ENCODE data around the gene ADAD2. TPM values are rescaled to one million over a fixed set of nuclear protein-coding genes. Genes with fewer than 3 reads are reported as not detected.

ADAD2 gene
- total RNA-seq, 3 donors from 2014 or later (not counting 1 experiment from before 2014, with no cell fraction given), result not detected

DNA sequence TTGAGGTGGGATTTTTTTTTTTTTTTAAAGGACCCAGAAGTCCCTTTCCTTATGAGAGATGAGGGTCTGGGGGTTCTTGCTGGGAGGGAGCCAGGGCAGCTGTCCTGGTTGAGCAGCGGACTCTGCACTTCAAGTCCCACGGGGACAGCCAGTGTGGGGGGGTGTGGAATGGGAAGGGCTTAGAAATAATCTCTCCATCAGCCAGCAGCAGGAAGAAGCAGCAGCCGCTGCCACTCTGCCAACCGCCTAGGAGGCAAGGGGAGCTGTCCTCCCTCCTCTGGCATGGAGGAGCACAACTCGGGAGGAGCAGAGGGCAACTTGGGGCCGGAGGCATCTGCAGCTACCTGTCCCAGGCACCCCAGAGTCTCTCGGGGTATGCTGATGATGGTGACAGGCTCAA is 49.0 kb downstream of the ADAD2 start, which contains the start of gene KCNG4:
KCNG4 (minus strand) TSS at position 104 of the 400 bp plus-strand sequence. CDS start 2,527 bp downstream, outside the sequence.
- H3K36me3 ChIP-seq (ENCODE audit: control insufficient read depth, insufficient read depth, low read length), result no peaks in the 10 kb centered on the region
- H3K27ac ChIP-seq (ENCODE audit: low read length), result no peak within 1 kb of the TSS
- 29% methylated on average over 7 of the region's 7 CpGs for WGBS (ENCODE audit: insufficient coverage)
- intact Hi-C loops (cut with micrococcal nuclease), result no loop called here
- no peaks in the 10 kb centered on the region for H3K4me1 ChIP-seq (ENCODE audit: control insufficient read depth, insufficient read depth, low read length)
- DNase-seq, result no peak
- H3K36me3 Mint-ChIP-seq, result no peaks in the 10 kb centered on the region
- H3K27ac Mint-ChIP-seq, result no peak within 1 kb of the TSS
- ATAC-seq, result no peak
- TF ChIP-seq, protein P1, sequence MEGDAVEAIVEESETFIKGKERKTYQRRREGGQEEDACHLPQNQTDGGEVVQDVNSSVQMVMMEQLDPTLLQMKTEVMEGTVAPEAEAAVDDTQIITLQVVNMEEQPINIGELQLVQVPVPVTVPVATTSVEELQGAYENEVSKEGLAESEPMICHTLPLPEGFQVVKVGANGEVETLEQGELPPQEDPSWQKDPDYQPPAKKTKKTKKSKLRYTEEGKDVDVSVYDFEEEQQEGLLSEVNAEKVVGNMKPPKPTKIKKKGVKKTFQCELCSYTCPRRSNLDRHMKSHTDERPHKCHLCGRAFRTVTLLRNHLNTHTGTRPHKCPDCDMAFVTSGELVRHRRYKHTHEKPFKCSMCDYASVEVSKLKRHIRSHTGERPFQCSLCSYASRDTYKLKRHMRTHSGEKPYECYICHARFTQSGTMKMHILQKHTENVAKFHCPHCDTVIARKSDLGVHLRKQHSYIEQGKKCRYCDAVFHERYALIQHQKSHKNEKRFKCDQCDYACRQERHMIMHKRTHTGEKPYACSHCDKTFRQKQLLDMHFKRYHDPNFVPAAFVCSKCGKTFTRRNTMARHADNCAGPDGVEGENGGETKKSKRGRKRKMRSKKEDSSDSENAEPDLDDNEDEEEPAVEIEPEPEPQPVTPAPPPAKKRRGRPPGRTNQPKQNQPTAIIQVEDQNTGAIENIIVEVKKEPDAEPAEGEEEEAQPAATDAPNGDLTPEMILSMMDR (IDR thresholded peaks at IDR 0.05), result no peak
- no peaks in the 10 kb centered on the region for H3K4me1 Mint-ChIP-seq
- H3K4me3 Mint-ChIP-seq, result no peak within 1 kb of the TSS
- H3K9me3 ChIP-seq (ENCODE audit: control insufficient read depth, insufficient read depth, low read length), result no peaks in the 10 kb centered on the region
- H3K27me3 Mint-ChIP-seq (ENCODE audit: low read depth in 2 of 2), result peaks cover 16 to 17% of the 10 kb centered on the region in 2 donors
- H3K4me3 ChIP-seq (ENCODE audit: low read length), result no peak within 1 kb of the TSS
- no peaks in the 10 kb centered on the region for H3K9me3 Mint-ChIP-seq
- no peaks in the 10 kb centered on the region for H3K27me3 ChIP-seq (ENCODE audit: control insufficient read depth, insufficient read depth, low read length)

DNA sequence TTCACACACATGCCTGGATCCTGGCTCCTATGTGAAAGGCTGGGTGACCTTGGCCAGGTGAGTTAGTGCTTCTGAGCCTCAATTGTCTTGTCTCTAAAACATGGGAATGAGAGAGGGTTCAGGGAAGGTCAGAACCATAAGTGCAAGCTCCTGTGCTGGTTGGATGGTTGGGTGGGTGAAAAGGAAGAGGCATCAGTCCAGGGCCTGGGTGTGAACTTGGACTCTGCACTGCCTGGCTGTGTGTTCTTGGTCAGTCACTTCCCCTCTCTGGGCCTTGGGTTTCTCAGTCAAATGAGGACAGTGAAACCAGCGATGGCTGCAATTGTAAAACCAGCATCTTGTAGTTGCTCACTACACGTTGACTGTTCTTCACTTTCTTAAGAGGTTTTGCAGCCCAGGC is 49.5 kb downstream of the ADAD2 start:
- no peak for DNase-seq
- Mint-ChIP-seq H3K36me3 (no peaks in the 10 kb centered on the region), H3K4me1 (no peaks in the 10 kb centered on the region), H3K9me3 (no peaks in the 10 kb centered on the region), H3K4me3 (no peak overlapping the region), H3K27me3 (ENCODE audit: low read depth in 2 of 2) (peaks cover 20 to 21% of the 10 kb centered on the region in 2 donors), H3K27ac (no peak overlapping the region)
- H3K4me3 ChIP-seq (ENCODE audit: low read length), result no peak overlapping the region
- H3K27me3 ChIP-seq (ENCODE audit: control insufficient read depth, insufficient read depth, low read length), result no peaks in the 10 kb centered on the region
- TF ChIP-seq, protein P1 (IDR thresholded peaks at IDR 0.05), result no peak
- ATAC-seq, result no peak
- no peaks in the 10 kb centered on the region for H3K9me3 ChIP-seq (ENCODE audit: control insufficient read depth, insufficient read depth, low read length)
- intact Hi-C loops (cut with micrococcal nuclease), result no loop called here
- H3K36me3 ChIP-seq (ENCODE audit: control insufficient read depth, insufficient read depth, low read length), result no peaks in the 10 kb centered on the region
- 86% methylated on average over 2 of the region's 2 CpGs for WGBS (ENCODE audit: insufficient coverage)
- H3K27ac ChIP-seq (ENCODE audit: low read length), result no peak overlapping the region
- no peaks in the 10 kb centered on the region for H3K4me1 ChIP-seq (ENCODE audit: control insufficient read depth, insufficient read depth, low read length)

DNA sequence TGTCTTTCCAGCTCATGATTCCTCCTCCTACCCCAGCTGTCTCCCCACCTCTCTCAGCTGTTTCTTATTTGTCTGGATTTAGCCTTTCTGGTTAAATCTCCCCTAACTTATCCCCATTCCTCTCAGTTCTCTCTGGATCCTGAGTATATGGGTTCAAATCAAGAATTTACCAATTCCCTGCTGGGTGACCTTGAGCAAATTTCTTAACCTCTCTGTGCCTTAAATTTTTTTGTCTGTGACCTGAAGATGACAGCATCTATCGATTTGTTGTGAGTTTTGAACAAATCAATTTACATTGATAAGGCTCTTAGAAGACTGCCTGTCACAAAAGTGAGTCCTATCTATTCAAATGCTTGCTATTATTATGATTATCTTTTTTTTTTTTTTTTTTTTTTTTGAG is 50.8 kb downstream of the ADAD2 start:
- intact Hi-C loops (cut with micrococcal nuclease), result no loop called here
- Histone ChIP-seq H3K9me3 (ENCODE audit: control insufficient read depth, insufficient read depth, low read length) (no peaks in the 10 kb centered on the region), H3K36me3 (ENCODE audit: control insufficient read depth, insufficient read depth, low read length) (no peaks in the 10 kb centered on the region), H3K4me1 (ENCODE audit: control insufficient read depth, insufficient read depth, low read length) (no peaks in the 10 kb centered on the region), H3K27me3 (ENCODE audit: control insufficient read depth, insufficient read depth, low read length) (no peaks in the 10 kb centered on the region), H3K4me3 (ENCODE audit: low read length) (no peak overlapping the region), H3K27ac (ENCODE audit: low read length) (no peak overlapping the region)
- no peaks in the 10 kb centered on the region for H3K9me3 Mint-ChIP-seq
- H3K27me3 Mint-ChIP-seq (ENCODE audit: low read depth in 2 of 2), result peaks cover 25 to 29% of the 10 kb centered on the region in 2 donors
- no peak overlapping the region for H3K4me3 Mint-ChIP-seq
- no peaks in the 10 kb centered on the region for H3K4me1 Mint-ChIP-seq
- no peak overlapping the region for H3K27ac Mint-ChIP-seq
- no peak for ATAC-seq
- no peaks in the 10 kb centered on the region for H3K36me3 Mint-ChIP-seq
- DNase-seq, result no peak
- TF ChIP-seq, protein P1 (IDR thresholded peaks at IDR 0.05), result no peak
- WGBS (ENCODE audit: insufficient coverage), result 75% methylated on average over 1 of the region's 1 CpG

DNA sequence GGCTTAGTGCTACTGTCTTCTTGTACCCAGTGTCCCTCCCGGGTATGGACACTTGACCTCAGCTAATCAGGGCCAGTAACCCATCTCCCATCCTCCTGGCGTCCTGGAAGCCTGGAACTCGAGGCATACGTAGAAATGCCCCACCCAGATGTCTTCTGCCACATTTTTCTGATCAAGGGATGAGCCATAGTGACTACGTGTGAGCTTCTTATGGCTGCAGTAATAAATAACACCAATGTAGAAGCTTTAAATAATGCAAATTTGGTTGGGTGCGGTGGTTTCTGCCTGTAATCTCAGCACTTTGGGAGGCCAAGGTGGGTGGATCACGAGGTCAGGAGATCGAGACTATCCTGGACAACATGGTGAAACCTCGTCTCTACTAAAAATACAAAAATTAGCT is 51.9 kb downstream of the ADAD2 start:
- no peaks in the 10 kb centered on the region for H3K4me1 ChIP-seq (ENCODE audit: control insufficient read depth, insufficient read depth, low read length)
- H3K4me3 ChIP-seq (ENCODE audit: low read length), result no peak overlapping the region
- Mint-ChIP-seq H3K36me3 (no peaks in the 10 kb centered on the region), H3K27ac (no peak overlapping the region), H3K4me3 (no peak overlapping the region), H3K4me1 (no peaks in the 10 kb centered on the region), H3K27me3 (ENCODE audit: low read depth in 2 of 2) (peaks cover 25 to 29% of the 10 kb centered on the region in 2 donors), H3K9me3 (no peaks in the 10 kb centered on the region)
- no peaks in the 10 kb centered on the region for H3K27me3 ChIP-seq (ENCODE audit: control insufficient read depth, insufficient read depth, low read length)
- TF ChIP-seq, protein P1 (IDR thresholded peaks at IDR 0.05), result no peak
- no peak overlapping the region for H3K27ac ChIP-seq (ENCODE audit: low read length)
- intact Hi-C loops (cut with micrococcal nuclease), result no loop called here
- WGBS (ENCODE audit: insufficient coverage), result 86% methylated on average over 9 of the region's 9 CpGs
- ATAC-seq, result no peak
- DNase-seq, result no peak
- no peaks in the 10 kb centered on the region for H3K9me3 ChIP-seq (ENCODE audit: control insufficient read depth, insufficient read depth, low read length)
- H3K36me3 ChIP-seq (ENCODE audit: control insufficient read depth, insufficient read depth, low read length), result no peaks in the 10 kb centered on the region

Data from natural killer cell (primary cell).